GM21423 (cell line): ENCODE measurements around the gene COPB1.

Source experiments
- ATAC-seq: cut with Tn5 transposase; IDR thresholded peaks from one replicate; pipeline ENCODE4 v1.9.1; 2021; ENCODE audit warnings: mild to moderate bottlenecking, moderate library complexity; ENCODE audit not compliant: unreplicated experiment

COPB1 gene

GRCh38 chr11:14435717-14436512 is 63.7 kb downstream of the COPB1 start:
- ATAC-seq: no peak

GRCh38 chr11:14425621-14426020 is 74.0 kb downstream of the COPB1 start:
- ATAC-seq: no peak

GRCh38 chr11:14424096-14424495 is 75.5 kb downstream of the COPB1 start:
- no peak for ATAC-seq

- ATAC-seq: no peak
Observed at GRCh38 chr11:14423633-14424032, 76.0 kb downstream of the COPB1 start.

GRCh38 chr11:14422814-14423182 is 76.8 kb downstream of the COPB1 start:
- ATAC-seq: no peak

- ATAC-seq: no peak
Observed at GRCh38 chr11:14422052-14422813, 77.4 kb downstream of the COPB1 start.

- ATAC-seq: no peak
Observed at GRCh38 chr11:14420223-14420622, 79.4 kb downstream of the COPB1 start.

- no peak for ATAC-seq
Observed at GRCh38 chr11:14418801-14419417, 80.7 kb downstream of the COPB1 start.

GRCh38 chr11:14417617-14418374 is 81.8 kb downstream of the COPB1 start:
- no peak for ATAC-seq

GRCh38 chr11:14417186-14417585 is 82.4 kb downstream of the COPB1 start:
- no peak for ATAC-seq

GRCh38 chr11:14414470-14415461 is 84.8 kb downstream of the COPB1 start:
- peak; percentile 85 for ATAC-seq

- ATAC-seq: no peak
Observed at GRCh38 chr11:14413307-14414069, 86.1 kb downstream of the COPB1 start.

GRCh38 chr11:14411818-14412217 is 87.8 kb downstream of the COPB1 start:
- ATAC-seq: no peak

GRCh38 chr11:14409891-14410290 is 89.7 kb downstream of the COPB1 start:
- no peak for ATAC-seq

- no peak for ATAC-seq
Observed at GRCh38 chr11:14408612-14409011, 91.0 kb downstream of the COPB1 start.
